Measurements from ENCODE around the gene ALX4. TPM values are rescaled to one million over a fixed set of nuclear protein-coding genes. Genes with fewer than 3 reads are reported as not detected.

The ALX4 gene
- total and polyA plus RNA-seq, 2 donors (not counting 3 experiments of a cell fraction or from before 2014, with no cell fraction given): not detected

GRCh38 chr11:44290208-44290607 is 19.7 kb downstream of the ALX4 start:
- Histone ChIP-seq H3K27ac (ENCODE audit: insufficient read depth, low read depth, low read length) (no peak overlapping the region), H3K27me3 (ENCODE audit: control insufficient read depth in 2 of 2, insufficient read depth in 2 of 2, low read length in 2 of 2) (peaks cover 0 to 3% of the 10 kb centered on the region in 2 experiments), H2AFZ (ENCODE audit: low read depth, low read length) (no peak overlapping the region), H3K36me3 (ENCODE audit: control insufficient read depth in 2 of 2, extremely low read depth in 1 of 2, insufficient read depth in 2 of 2, low read length in 2 of 2) (no peaks in the 10 kb centered on the region), H3K9me1 (replicated peaks; ENCODE audit: control insufficient read depth, extremely low read depth, insufficient read depth, low read length) (no peaks in the 10 kb centered on the region), H3K9me3 (replicated peaks; ENCODE audit: control insufficient read depth, insufficient read depth, low read length) (no peaks in the 10 kb centered on the region), H3K4me2 (ENCODE audit: insufficient read depth, low read length) (no peak overlapping the region), H4K20me1 (replicated peaks; ENCODE audit: control insufficient read depth, extremely low read depth, insufficient read depth, low read length) (no peaks in the 10 kb centered on the region), H3K4me3 (replicated peaks in 1 of 3; ENCODE audit: insufficient read depth in 1 of 3, low read depth in 1 of 3, low read length in 3 of 3) (no peak overlapping the region), H3K4me1 (ENCODE audit: control insufficient read depth, extremely low read depth, insufficient read depth, low read length) (no peaks in the 10 kb centered on the region), H3K79me2 (ENCODE audit: control insufficient read depth, insufficient read depth, low read length) (no peaks in the 10 kb centered on the region), H3K9ac (replicated peaks; ENCODE audit: extremely low read depth, insufficient read depth, low read length) (no peak overlapping the region)
- CTCF ChIA-PET: interaction anchor here (0.5 to 3.8 kb wide), 3 partner anchors 72 to 233 kb away, joined by 3 to 11 read pairs (median 4); no protein-coding TSS in a partner anchor
- intact Hi-C loops (cut with micrococcal nuclease) (no loop called here), dilution Hi-C loops (cut with MboI; ENCODE audit: extremely low pct_ligation_motif_present, low sequenced_read_pairs) (no loop called here)
- BruUV-seq (replicated peaks): no TSS peak
- POLR2A ChIA-PET: no interaction called here
- FAIRE-seq: no peak
- DNase-seq (ENCODE audit: low read depth, low spot score): no peak
- TF ChIP-seq FOS (IDR thresholded peaks at IDR 0.05; ENCODE audit: borderline replicate concordance, insufficient read depth, low read length): no peak
- no peak for TF ChIP-seq EZH2 (IDR thresholded peaks at IDR 0.05; ENCODE audit: borderline replicate concordance, low read depth, low read length, severe bottlenecking)
- TF ChIP-seq MAX (IDR thresholded peaks at IDR 0.05; ENCODE audit: insufficient read depth, insufficient read length): no peak
- no peak for TF ChIP-seq POLR2A (IDR thresholded peaks at IDR 0.05; ENCODE audit: low read depth, low read length)

- DNase-seq (ENCODE audit: low read depth, low spot score): no peak
- Histone ChIP-seq H3K9me1 (replicated peaks; ENCODE audit: control insufficient read depth, extremely low read depth, insufficient read depth, low read length) (no peaks in the 10 kb centered on the region), H3K4me2 (ENCODE audit: insufficient read depth, low read length) (no peak overlapping the region), H3K4me1 (ENCODE audit: control insufficient read depth, extremely low read depth, insufficient read depth, low read length) (no peaks in the 10 kb centered on the region), H3K36me3 (ENCODE audit: control insufficient read depth in 2 of 2, extremely low read depth in 1 of 2, insufficient read depth in 2 of 2, low read length in 2 of 2) (no peaks in the 10 kb centered on the region), H3K9ac (replicated peaks; ENCODE audit: extremely low read depth, insufficient read depth, low read length) (no peak overlapping the region), H3K9me3 (replicated peaks; ENCODE audit: control insufficient read depth, insufficient read depth, low read length) (no peaks in the 10 kb centered on the region), H3K79me2 (ENCODE audit: control insufficient read depth, insufficient read depth, low read length) (no peaks in the 10 kb centered on the region), H2AFZ (ENCODE audit: low read depth, low read length) (no peak overlapping the region), H3K27ac (ENCODE audit: insufficient read depth, low read depth, low read length) (no peak overlapping the region), H3K4me3 (replicated peaks in 1 of 3; ENCODE audit: insufficient read depth in 1 of 3, low read depth in 1 of 3, low read length in 3 of 3) (no peak overlapping the region), H4K20me1 (replicated peaks; ENCODE audit: control insufficient read depth, extremely low read depth, insufficient read depth, low read length) (no peaks in the 10 kb centered on the region), H3K27me3 (ENCODE audit: control insufficient read depth in 2 of 2, insufficient read depth in 2 of 2, low read length in 2 of 2) (no peaks in the 10 kb centered on the region)
- TF ChIP-seq GATA2 (IDR thresholded peaks at IDR 0.05; ENCODE audit: insufficient read depth, insufficient read length, low read depth, low read length) (no peak), JUN (IDR thresholded peaks at IDR 0.05; ENCODE audit: borderline replicate concordance, insufficient read depth, insufficient read length, low read depth) (no peak), MYC (IDR thresholded peaks at IDR 0.05; ENCODE audit: low read depth, low read length) (no peak), CTCF (IDR thresholded peaks at IDR 0.05; ENCODE audit: extremely low read depth in 1 of 2, insufficient read depth in 1 of 2, low read depth in 1 of 2, low read length in 2 of 2) (no peak), FOS (IDR thresholded peaks at IDR 0.05; ENCODE audit: borderline replicate concordance, insufficient read depth, low read length) (no peak), POLR2A (IDR thresholded peaks at IDR 0.05; ENCODE audit: low read depth, low read length) (no peak), MAX (IDR thresholded peaks at IDR 0.05; ENCODE audit: insufficient read depth, insufficient read length) (no peak), EZH2 (IDR thresholded peaks at IDR 0.05; ENCODE audit: borderline replicate concordance, low read depth, low read length, severe bottlenecking) (no peak), POLR2AphosphoS5 (IDR thresholded peaks at IDR 0.05; ENCODE audit: insufficient read depth, low read depth, low read length) (no peak)
- FAIRE-seq: no peak
- ChIA-PET CTCF (interaction anchor here (1.3 to 3.8 kb wide), 2 partner anchors 13 to 155 kb away, joined by 7 to 11 read pairs; no protein-coding TSS in a partner anchor), POLR2A (no interaction called here)
- no TSS peak for BruUV-seq (replicated peaks)
- dilution Hi-C loops (cut with MboI; ENCODE audit: extremely low pct_ligation_motif_present, low sequenced_read_pairs) (no loop called here), intact Hi-C loops (cut with micrococcal nuclease) (no loop called here)
These were observed 21.8 kb downstream of the ALX4 start for GRCh38 chr11:44288133-44288526.

Measured in endothelial cell of umbilical vein (primary cell).